Stimulated activated effector memory CD8-positive, alpha-beta T cell treated with anti-CD3 and anti-CD28 coated beads, Interleukin-12 subunit alpha, Interleukin-12 subunit beta, amount 100 ng/mL, for 72 hours (primary cell): ENCODE measurements around the gene TLR8.

Source experiments
- ATAC-seq: fragments of 150-1000 bp; cut with Tn5 transposase; 2 replicates; pipeline ENCODE4 v1.10.0; 2021
- DNase-seq, 2 donors: peaks; one replicate each; pipeline ENCODE4 v3.0.0; 2021 to 2022; ENCODE audit warnings: low spot score in 2 of 2
- H3K27ac Mint-ChIP-seq: one replicate; pipeline ENCODE4 v1.8.0; 2022; ENCODE audit warnings: mild to moderate bottlenecking, mixed read lengths
- H3K36me3 Mint-ChIP-seq: one replicate; pipeline ENCODE4 v1.8.0; 2022; ENCODE audit warnings: mild to moderate bottlenecking, mixed read lengths
- H3K4me1 Mint-ChIP-seq: one replicate; pipeline ENCODE4 v1.8.0; 2022; ENCODE audit warnings: mixed read lengths
- H3K4me3 Mint-ChIP-seq: one replicate; pipeline ENCODE4 v1.8.0; 2022; ENCODE audit warnings: mild to moderate bottlenecking, mixed read lengths
- H3K9me3 Mint-ChIP-seq: one replicate; pipeline ENCODE4 v1.8.0; 2022; ENCODE audit warnings: mixed read lengths

The TLR8 gene

DNA sequence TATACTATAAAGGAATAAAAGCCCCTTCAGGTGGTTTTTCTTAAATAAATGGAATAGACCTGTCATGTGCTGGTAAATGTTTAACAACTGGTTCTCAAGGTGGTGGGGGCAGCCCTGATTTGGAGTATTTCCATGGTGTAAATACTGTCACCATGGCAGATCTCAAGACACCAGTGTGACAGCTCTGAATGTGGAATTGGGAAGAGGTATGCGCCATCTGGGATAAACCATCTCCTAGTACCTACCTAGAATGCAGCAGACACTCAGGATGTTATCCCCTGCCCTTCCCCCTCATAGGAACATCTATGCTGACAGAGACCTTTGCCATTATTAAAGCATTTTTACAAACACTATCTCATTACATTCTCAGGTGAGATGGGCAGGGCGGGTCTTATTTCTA is 42.1 kb downstream of the TLR8 start:
- Mint-ChIP-seq H3K36me3 (peaks cover 16% of the 10 kb centered on the region), H3K4me3 (peak overlapping the region; percentile 82), H3K9me3 (no peaks in the 10 kb centered on the region), H3K4me1 (peaks cover 54% of the 10 kb centered on the region), H3K27ac (peak overlapping the region; percentile 97)
- DNase-seq (no peak), ATAC-seq (no peak)

GRCh38 chrX:12949205-12949926 is 42.9 kb downstream of the TLR8 start:
- Mint-ChIP-seq H3K4me3 (peak overlapping the region; percentile 82), H3K36me3 (peaks cover 16% of the 10 kb centered on the region), H3K27ac (peak overlapping the region; percentile 97), H3K9me3 (no peaks in the 10 kb centered on the region), H3K4me1 (peaks cover 54% of the 10 kb centered on the region)
- DNase-seq (no peak), ATAC-seq (no peak)

- Mint-ChIP-seq H3K9me3 (no peaks in the 10 kb centered on the region), H3K4me3 (peak overlapping the region; percentile 82), H3K36me3 (peaks cover 16% of the 10 kb centered on the region), H3K4me1 (peaks cover 62% of the 10 kb centered on the region), H3K27ac (peak overlapping the region; percentile 97)
- ATAC-seq, result peak; percentile 81
- DNase-seq, result peak; percentile 53 to 90
These were observed 43.7 kb downstream of the TLR8 start for GRCh38 chrX:12949927-12950656.

GRCh38 chrX:12950851-12951594 is 44.6 kb downstream of the TLR8 start:
- H3K4me1 Mint-ChIP-seq, result peaks cover 67% of the 10 kb centered on the region
- H3K9me3 Mint-ChIP-seq, result no peaks in the 10 kb centered on the region
- peak; percentile 88 for ATAC-seq
- H3K27ac Mint-ChIP-seq, result peak overlapping the region; percentile 97
- H3K4me3 Mint-ChIP-seq, result peak overlapping the region; percentile 82
- peaks cover 20% of the 10 kb centered on the region for H3K36me3 Mint-ChIP-seq
- peak; percentile 59 to 82 for DNase-seq

GRCh38 chrX:12951595-12951975 is 45.2 kb downstream of the TLR8 start:
- H3K36me3 Mint-ChIP-seq, result peaks cover 25% of the 10 kb centered on the region
- ATAC-seq (no peak), DNase-seq (no peak)
- H3K4me3 Mint-ChIP-seq, result peak overlapping the region; percentile 82
- H3K4me1 Mint-ChIP-seq, result peaks cover 70% of the 10 kb centered on the region
- no peaks in the 10 kb centered on the region for H3K9me3 Mint-ChIP-seq
- peak overlapping the region; percentile 97 for H3K27ac Mint-ChIP-seq

- DNase-seq, result no peak
- Mint-ChIP-seq H3K9me3 (no peaks in the 10 kb centered on the region), H3K36me3 (peaks cover 34% of the 10 kb centered on the region), H3K4me3 (peak overlapping the region; percentile 82), H3K4me1 (peaks cover 62% of the 10 kb centered on the region), H3K27ac (peak overlapping the region; percentile 97)
- no peak for ATAC-seq
These were observed 47.0 kb downstream of the TLR8 start for GRCh38 chrX:12953420-12953819.

DNA sequence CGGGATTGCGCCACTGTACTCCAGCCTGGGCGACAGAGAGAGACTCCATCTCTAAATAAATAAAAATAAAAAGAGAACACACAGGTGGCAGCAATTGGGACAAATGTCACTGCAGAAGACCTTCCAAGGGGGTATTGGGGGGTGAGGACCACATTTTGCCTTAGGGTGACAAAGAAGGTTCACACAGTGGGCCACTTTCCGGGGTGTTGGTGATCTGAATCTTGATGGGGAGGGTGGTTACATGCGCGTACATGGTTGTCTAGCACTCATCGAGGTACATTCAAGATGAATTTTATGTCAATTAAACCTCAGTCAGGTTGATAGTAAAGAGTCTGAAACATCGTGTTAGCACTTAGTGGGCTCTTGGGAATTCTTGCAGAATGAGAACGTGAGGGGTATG is 48.0 kb downstream of the TLR8 start:
- Mint-ChIP-seq H3K27ac (peak overlapping the region; percentile 97), H3K36me3 (peaks cover 34% of the 10 kb centered on the region), H3K4me1 (peaks cover 58% of the 10 kb centered on the region), H3K9me3 (no peaks in the 10 kb centered on the region), H3K4me3 (peak overlapping the region; percentile 82)
- DNase-seq, result no peak
- no peak for ATAC-seq

DNA sequence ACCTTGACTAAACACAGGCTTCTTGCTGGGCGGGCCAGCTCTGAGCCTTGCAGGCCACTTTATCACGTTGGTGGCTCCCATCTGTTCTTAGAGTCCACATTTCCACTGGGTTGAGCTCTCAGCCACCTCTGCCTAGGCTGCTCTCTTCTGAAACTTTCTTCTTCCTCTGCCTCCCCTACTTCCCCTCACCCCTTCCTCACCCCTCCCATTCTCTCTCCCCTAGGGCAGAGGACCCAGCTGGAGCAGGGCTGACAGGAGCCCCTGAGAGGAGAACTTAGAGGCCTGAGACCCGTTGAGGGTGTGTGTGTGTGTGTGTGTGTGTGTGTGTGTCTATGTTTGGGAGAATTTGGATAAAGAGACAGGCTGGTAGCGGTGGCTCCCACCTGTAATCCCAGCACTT is 48.6 kb downstream of the TLR8 start:
- H3K9me3 Mint-ChIP-seq, result no peaks in the 10 kb centered on the region
- DNase-seq (no peak), ATAC-seq (no peak)
- H3K4me3 Mint-ChIP-seq, result peak overlapping the region; percentile 82
- peaks cover 30% of the 10 kb centered on the region for H3K36me3 Mint-ChIP-seq
- H3K4me1 Mint-ChIP-seq, result peaks cover 59% of the 10 kb centered on the region
- peak overlapping the region; percentile 97 for H3K27ac Mint-ChIP-seq

GRCh38 chrX:12955882-12956703 is 49.7 kb downstream of the TLR8 start:
- Mint-ChIP-seq H3K4me3 (peak overlapping the region; percentile 82), H3K4me1 (peaks cover 59% of the 10 kb centered on the region), H3K27ac (peak overlapping the region; percentile 97), H3K36me3 (peaks cover 19% of the 10 kb centered on the region), H3K9me3 (no peaks in the 10 kb centered on the region)
- DNase-seq, result peak; percentile 41 to 80
- peak; percentile 69 for ATAC-seq

- peaks cover 60% of the 10 kb centered on the region for H3K4me1 Mint-ChIP-seq
- DNase-seq (no peak), ATAC-seq (peak; percentile 81)
These were observed 50.5 kb downstream of the TLR8 start for GRCh38 chrX:12956704-12957534.

GRCh38 chrX:12958059-12958458 is 51.6 kb downstream of the TLR8 start:
- no peak for ATAC-seq

More at GRCh38 chrX:12956704-12957534, 50.5 kb downstream of the TLR8 start:
- Mint-ChIP-seq H3K4me3 (peak overlapping the region; percentile 82), H3K27ac (peak overlapping the region; percentile 97), H3K36me3 (peaks cover 19% of the 10 kb centered on the region), H3K9me3 (no peaks in the 10 kb centered on the region)

DNA sequence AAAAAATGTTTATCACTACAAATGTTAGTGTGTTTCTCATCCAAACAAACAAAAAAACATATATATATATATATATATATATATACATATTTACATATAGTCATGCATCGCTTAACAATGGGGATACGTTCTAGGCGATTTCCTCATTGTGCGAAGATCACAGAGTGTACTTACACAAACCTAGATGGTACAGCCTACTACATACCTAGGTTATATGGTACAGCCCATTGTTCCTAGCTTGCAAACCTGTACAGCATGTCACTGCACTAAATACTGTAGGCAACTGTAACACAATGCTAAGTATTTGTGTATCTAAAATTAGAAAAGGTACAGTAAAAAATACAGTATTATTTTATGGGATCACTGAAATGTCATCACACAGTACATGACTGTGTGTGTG is 52.0 kb downstream of the TLR8 start:
- H3K4me3 Mint-ChIP-seq, result peak overlapping the region; percentile 82

More at GRCh38 chrX:12958059-12958458, 51.6 kb downstream of the TLR8 start:
- Mint-ChIP-seq H3K9me3 (no peaks in the 10 kb centered on the region), H3K36me3 (peaks cover 19% of the 10 kb centered on the region), H3K4me1 (peaks cover 67% of the 10 kb centered on the region), H3K4me3 (peak overlapping the region; percentile 82), H3K27ac (peak overlapping the region; percentile 97)
- DNase-seq, result no peak

GRCh38 chrX:12961196-12961718 is 54.8 kb downstream of the TLR8 start:
- ATAC-seq (no peak), DNase-seq (no peak)
- Mint-ChIP-seq H3K9me3 (no peaks in the 10 kb centered on the region), H3K4me3 (peak overlapping the region; percentile 56), H3K4me1 (peaks cover 59% of the 10 kb centered on the region), H3K27ac (peak overlapping the region; percentile 88), H3K36me3 (peaks cover 12% of the 10 kb centered on the region)

More for the DNA sequence above, 52.0 kb downstream of the TLR8 start:
- ATAC-seq, result no peak
- Mint-ChIP-seq H3K4me1 (peaks cover 67% of the 10 kb centered on the region), H3K9me3 (no peaks in the 10 kb centered on the region), H3K36me3 (peaks cover 19% of the 10 kb centered on the region), H3K27ac (peak overlapping the region; percentile 97)
- no peak for DNase-seq
